Measurements from ENCODE around the gene FAM216B. TPM values are rescaled to one million over a fixed set of nuclear protein-coding genes. Genes with fewer than 3 reads are reported as not detected.

Gene FAM216B
- total RNA-seq, 2 experiments from 2014 or later, result not detected

DNA sequence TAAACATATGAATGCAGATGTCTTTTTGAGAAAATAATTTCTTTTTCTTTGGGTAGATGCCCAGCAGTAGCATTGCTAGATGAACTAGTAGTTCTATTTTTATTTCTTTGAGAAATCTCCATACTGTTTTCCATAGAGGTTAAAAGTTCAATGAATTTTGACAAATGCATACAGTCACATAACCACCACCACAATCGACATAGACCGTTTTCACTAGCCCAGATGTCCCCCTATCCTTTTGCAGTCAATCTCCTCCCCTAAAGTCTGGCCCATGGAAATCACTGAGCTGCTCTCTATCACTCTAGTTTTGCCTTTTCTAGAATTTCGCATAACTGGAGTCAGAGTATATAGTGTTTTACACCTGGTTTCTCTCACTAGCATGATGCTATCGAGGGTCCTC, 10.8 kb downstream of the FAM216B start:
- intact Hi-C loops (cut with micrococcal nuclease), result no loop called here
- Mint-ChIP-seq H3K27me3 (peaks cover 14% of the 10 kb centered on the region), H3K4me1 (ENCODE audit: low read depth) (no peaks in the 10 kb centered on the region), H3K4me3 (no peak overlapping the region), H3K27ac (no peak overlapping the region), H3K9me3 (no peaks in the 10 kb centered on the region), H3K36me3 (ENCODE audit: low read depth) (no peaks in the 10 kb centered on the region)
- no peak for ATAC-seq
- TF ChIP-seq, protein P1, sequence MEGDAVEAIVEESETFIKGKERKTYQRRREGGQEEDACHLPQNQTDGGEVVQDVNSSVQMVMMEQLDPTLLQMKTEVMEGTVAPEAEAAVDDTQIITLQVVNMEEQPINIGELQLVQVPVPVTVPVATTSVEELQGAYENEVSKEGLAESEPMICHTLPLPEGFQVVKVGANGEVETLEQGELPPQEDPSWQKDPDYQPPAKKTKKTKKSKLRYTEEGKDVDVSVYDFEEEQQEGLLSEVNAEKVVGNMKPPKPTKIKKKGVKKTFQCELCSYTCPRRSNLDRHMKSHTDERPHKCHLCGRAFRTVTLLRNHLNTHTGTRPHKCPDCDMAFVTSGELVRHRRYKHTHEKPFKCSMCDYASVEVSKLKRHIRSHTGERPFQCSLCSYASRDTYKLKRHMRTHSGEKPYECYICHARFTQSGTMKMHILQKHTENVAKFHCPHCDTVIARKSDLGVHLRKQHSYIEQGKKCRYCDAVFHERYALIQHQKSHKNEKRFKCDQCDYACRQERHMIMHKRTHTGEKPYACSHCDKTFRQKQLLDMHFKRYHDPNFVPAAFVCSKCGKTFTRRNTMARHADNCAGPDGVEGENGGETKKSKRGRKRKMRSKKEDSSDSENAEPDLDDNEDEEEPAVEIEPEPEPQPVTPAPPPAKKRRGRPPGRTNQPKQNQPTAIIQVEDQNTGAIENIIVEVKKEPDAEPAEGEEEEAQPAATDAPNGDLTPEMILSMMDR (IDR thresholded peaks at IDR 0.05), result no peak
- DNase-seq, result no peak
- ChIA-PET CTCF (no interaction called here), POLR2A (no interaction called here)

DNA sequence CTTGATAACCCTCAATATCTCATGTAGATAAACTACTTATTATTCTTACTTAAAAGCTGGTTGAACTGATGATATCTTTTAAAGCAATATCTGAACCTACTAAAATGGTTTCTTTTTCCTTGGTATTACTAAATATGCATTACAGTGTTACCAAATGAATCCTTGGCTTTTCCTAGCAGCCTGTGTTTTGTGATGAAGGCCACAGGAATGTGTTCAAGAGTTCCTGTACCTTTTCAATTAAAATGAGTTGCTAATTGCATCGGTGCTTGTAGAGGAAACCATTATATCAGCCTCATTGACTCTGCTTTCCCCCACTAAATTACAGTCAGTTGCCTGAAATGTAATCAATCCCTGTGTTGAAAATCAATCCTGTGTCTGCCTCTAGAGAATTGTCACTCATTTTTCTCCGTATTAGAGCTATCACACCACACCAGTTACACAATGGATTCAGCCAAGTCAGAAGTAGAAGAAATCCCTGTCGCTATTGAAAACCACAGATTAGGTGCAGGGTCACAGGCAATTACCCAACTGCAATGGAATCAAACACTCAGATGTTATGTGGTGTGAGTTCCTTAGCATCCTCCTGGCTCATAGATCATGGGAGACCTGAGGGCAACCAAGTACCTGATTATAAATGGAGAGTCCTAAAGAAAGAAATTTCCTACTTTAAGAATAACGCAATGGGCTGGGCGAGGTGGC, 13.3 kb downstream of the FAM216B start:
- intact Hi-C loops (cut with micrococcal nuclease), result no loop called here
- TF ChIP-seq, protein P1 (IDR thresholded peaks at IDR 0.05), result no peak
- DNase-seq, result no peak
- Mint-ChIP-seq H3K4me3 (no peak overlapping the region), H3K27ac (no peak overlapping the region), H3K27me3 (peaks cover 14% of the 10 kb centered on the region), H3K9me3 (no peaks in the 10 kb centered on the region), H3K4me1 (ENCODE audit: low read depth) (no peaks in the 10 kb centered on the region), H3K36me3 (ENCODE audit: low read depth) (no peaks in the 10 kb centered on the region)
- POLR2A ChIA-PET, result no interaction called here
- CTCF ChIA-PET, result no interaction called here
- no peak for ATAC-seq

DNA sequence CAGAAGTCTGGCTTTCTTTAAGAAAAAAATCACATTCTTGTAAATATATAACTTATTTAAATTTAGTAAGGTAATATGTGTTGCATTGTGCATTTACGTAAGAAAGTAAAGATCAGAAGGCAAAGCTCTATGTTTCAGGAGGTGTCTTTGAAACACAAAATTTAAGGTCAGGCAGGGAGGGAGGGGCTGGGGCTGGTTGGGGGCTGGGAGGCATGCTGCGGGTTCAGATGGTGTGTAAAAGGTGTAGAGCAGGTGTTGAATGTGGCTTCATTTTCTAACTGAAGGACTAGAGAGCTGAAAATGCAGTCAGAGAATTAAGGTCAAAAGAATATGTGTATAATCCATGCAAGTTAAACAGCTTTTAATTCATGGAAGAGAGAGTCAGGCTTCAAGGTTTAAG, 14.3 kb downstream of the FAM216B start:
- ATAC-seq (no peak), DNase-seq (no peak)
- no peak overlapping the region for H3K4me3 Mint-ChIP-seq
- CTCF ChIA-PET, result no interaction called here
- POLR2A ChIA-PET, result no interaction called here
- H3K4me1 Mint-ChIP-seq (ENCODE audit: low read depth), result no peaks in the 10 kb centered on the region
- TF ChIP-seq, protein P1 (IDR thresholded peaks at IDR 0.05), result no peak
- H3K27ac Mint-ChIP-seq, result no peak overlapping the region
- no peaks in the 10 kb centered on the region for H3K9me3 Mint-ChIP-seq
- H3K36me3 Mint-ChIP-seq (ENCODE audit: low read depth), result no peaks in the 10 kb centered on the region
- intact Hi-C loops (cut with micrococcal nuclease), result no loop called here
- H3K27me3 Mint-ChIP-seq, result peaks cover 14% of the 10 kb centered on the region

DNA sequence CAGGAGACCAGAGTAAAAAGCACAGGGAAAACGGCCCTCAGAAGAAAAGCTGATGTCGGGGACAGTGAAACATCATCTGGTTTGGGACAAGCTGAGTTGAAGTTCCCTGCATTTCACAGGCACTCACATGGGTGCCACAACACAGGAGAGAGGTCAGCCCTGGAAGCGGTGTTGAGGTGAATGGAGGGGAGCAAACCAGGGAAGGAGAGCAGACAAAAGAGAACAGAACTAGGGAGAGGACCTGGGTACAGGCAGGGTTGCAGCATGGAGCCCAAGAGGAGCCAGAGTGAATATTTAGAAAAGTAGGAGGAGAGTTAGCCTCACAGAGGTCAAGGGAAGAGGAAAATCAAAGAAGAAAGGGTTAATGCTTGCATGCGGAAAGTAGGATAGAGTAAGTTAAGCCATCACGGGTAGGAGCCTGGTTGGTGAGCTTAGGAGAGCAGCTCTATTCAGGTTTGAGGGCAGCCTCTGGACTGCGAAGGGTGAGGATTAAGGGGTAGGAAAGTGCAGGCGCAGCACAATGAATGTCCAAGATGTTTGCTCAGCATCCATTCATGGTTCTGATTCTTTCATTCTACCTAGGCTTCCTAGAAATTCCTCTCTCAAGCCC, 15.5 kb downstream of the FAM216B start:
- POLR2A ChIA-PET, result no interaction called here
- no peaks in the 10 kb centered on the region for H3K9me3 Mint-ChIP-seq
- TF ChIP-seq, protein P1 (IDR thresholded peaks at IDR 0.05), result no peak
- H3K36me3 Mint-ChIP-seq (ENCODE audit: low read depth), result no peaks in the 10 kb centered on the region
- intact Hi-C loops (cut with micrococcal nuclease), result no loop called here
- no peak for DNase-seq
- no peaks in the 10 kb centered on the region for H3K4me1 Mint-ChIP-seq (ENCODE audit: low read depth)
- H3K27ac Mint-ChIP-seq, result no peak overlapping the region
- CTCF ChIA-PET, result no interaction called here
- H3K4me3 Mint-ChIP-seq, result no peak overlapping the region
- peaks cover 14% of the 10 kb centered on the region for H3K27me3 Mint-ChIP-seq
- ATAC-seq, result no peak

DNA sequence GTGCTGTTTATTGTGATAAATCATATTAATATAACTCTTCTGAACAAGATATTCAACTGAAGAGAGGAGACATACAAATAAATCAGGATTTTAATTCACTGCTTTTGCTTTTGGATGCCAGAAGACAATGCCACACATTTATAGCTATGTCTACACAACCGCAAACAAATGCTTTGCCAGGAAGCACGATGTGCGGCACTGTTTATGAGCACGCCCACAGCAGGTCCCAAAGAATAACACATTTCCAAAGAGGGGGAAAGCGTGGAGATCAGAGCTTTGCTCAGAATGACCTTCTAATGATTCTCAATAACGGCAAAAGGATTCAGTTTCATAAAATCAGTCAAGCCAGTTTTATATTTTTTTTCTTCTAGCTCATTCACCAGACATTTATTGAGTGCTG, 16.7 kb downstream of the FAM216B start:
- Mint-ChIP-seq H3K9me3 (no peaks in the 10 kb centered on the region), H3K4me1 (ENCODE audit: low read depth) (no peaks in the 10 kb centered on the region), H3K4me3 (no peak overlapping the region), H3K36me3 (ENCODE audit: low read depth) (no peaks in the 10 kb centered on the region), H3K27ac (no peak overlapping the region), H3K27me3 (peaks cover 14% of the 10 kb centered on the region)
- ATAC-seq (no peak), DNase-seq (no peak)
- TF ChIP-seq, protein P1 (IDR thresholded peaks at IDR 0.05), result no peak
- POLR2A ChIA-PET, result no interaction called here
- intact Hi-C loops (cut with micrococcal nuclease), result no loop called here
- CTCF ChIA-PET, result no interaction called here

Data from activated CD8-positive, alpha-beta T cell treated with anti-CD3 and anti-CD28 coated beads for 36 hours (primary cell).